RWPE1 (cell line): ENCODE data around the gene SPON1.

Source experiments
- CTCF ChIA-PET: fragments of 350-600 bp; sonication (Branson Sonifier 250); formaldehyde crosslinking; extraction: SDS; loops from one replicate; lab custom pipeline; 2021; lab: Yijun Ruan, JAX
- POLR2A ChIA-PET: fragments of 400-600 bp; formaldehyde crosslinking; extraction: SDS; loops from one replicate; lab custom pipeline; 2020; ENCODE audit warnings: antibody characterized with exemption; ENCODE audit not compliant: low non-redundant PET; lab: Yijun Ruan, JAX
- DNase-seq: peaks from one replicate; pipeline ENCODE4 v3.0.0; 2012; ENCODE audit warnings: low spot score
- H3K27ac ChIP-seq: fragments of 450-650 bp; 2 replicates; pipeline ENCODE4 v1.5.1; 2017
- TF ChIP-seq, protein P1 (sequence below): fragments of 450-650 bp; conservative IDR thresholded peaks from 2 replicates; pipeline ENCODE4 v1.5.1; 2017; ENCODE audit warnings: low read depth, mild to moderate bottlenecking

Gene SPON1

DNA sequence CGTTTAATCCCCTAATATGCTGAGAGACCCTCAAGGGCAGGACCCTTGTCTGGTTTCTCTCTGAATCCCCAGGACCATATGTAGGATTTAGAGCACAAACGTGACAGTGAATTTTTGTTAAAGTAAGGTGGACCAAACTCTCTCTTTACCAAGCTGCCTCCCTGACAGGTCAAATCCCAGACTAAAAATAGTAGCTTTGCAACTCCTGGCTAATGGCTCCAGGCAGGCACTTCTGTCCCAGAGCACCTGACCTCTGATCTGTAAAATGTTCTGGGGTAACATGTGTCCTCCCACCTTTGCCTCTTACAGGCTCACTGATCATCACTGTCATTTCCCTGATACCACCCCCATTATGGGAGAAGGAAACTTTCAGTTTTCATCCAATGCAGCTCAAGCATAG, 152.3 kb downstream of the SPON1 start:
- no peak for DNase-seq
- ChIA-PET CTCF (no interaction called here), POLR2A (no interaction called here)
- H3K27ac ChIP-seq = no peak overlapping the region
- TF ChIP-seq, protein P1, sequence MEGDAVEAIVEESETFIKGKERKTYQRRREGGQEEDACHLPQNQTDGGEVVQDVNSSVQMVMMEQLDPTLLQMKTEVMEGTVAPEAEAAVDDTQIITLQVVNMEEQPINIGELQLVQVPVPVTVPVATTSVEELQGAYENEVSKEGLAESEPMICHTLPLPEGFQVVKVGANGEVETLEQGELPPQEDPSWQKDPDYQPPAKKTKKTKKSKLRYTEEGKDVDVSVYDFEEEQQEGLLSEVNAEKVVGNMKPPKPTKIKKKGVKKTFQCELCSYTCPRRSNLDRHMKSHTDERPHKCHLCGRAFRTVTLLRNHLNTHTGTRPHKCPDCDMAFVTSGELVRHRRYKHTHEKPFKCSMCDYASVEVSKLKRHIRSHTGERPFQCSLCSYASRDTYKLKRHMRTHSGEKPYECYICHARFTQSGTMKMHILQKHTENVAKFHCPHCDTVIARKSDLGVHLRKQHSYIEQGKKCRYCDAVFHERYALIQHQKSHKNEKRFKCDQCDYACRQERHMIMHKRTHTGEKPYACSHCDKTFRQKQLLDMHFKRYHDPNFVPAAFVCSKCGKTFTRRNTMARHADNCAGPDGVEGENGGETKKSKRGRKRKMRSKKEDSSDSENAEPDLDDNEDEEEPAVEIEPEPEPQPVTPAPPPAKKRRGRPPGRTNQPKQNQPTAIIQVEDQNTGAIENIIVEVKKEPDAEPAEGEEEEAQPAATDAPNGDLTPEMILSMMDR = no peak

DNA sequence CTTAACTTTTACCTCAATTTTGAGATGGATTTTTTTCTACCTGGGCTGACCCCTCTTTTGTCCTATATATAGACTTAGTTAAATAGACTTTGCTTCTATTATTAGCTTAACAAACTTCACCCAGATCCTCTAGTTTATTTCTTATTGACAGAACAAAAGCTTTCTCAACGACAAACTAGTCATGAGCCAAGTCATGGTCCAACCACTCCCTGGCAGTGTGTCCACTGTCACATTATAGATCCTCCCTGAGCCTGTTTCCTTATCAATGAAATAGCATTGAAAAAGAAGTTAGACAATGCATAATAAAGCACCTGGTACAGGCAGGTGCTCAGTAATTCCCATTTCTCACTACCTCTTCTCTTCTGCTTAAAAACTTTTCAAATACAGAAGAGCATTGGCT, 155.1 kb downstream of the SPON1 start:
- ChIA-PET POLR2A (no interaction called here), CTCF (no interaction called here)
- DNase-seq = no peak
- TF ChIP-seq, protein P1 = no peak
- no peak overlapping the region for H3K27ac ChIP-seq

DNA sequence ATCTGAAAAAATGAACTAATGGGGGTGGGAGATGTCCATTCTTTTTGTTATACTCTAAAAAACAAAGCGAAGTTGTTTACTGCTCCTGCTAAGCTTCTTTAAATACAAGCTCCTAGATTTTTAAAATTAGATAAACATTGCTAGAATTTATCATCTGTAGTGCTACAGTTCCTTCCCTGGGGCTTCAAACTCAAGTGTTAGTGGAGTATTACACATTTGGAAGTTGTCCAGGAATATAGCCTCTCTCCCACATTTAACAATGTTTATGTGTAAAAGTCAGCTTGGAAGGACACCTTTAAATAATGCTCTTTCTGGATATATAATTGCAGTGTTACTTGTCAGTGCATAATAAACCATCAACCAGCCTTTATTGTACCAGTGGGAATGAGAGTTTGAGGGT, 155.5 kb downstream of the SPON1 start:
- no peak for DNase-seq
- H3K27ac ChIP-seq = no peak overlapping the region
- ChIA-PET POLR2A (no interaction called here), CTCF (no interaction called here)
- TF ChIP-seq, protein P1 = no peak

DNA sequence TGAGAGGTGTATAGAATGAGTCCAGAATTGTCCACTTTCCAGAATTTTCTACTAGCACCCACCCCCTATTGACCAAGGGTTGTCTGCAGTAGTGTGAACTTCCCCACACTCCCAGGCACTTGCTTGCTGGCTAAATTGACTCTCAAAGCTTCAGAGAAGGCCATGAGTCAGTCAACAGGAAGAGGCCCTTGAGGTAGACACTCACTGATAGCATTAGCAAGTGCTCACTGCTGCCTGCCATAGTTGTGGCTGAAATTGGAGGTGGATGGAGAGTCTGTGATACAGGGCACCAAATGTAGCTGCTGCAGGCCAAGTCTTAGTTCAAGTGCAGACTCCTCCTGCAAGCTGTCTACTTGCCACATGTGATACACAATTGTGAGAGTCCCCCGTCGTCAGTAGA, 156.8 kb downstream of the SPON1 start:
- H3K27ac ChIP-seq = no peak overlapping the region
- POLR2A ChIA-PET = no interaction called here
- TF ChIP-seq, protein P1 = no peak
- DNase-seq = no peak
- CTCF ChIA-PET = no interaction called here

DNA sequence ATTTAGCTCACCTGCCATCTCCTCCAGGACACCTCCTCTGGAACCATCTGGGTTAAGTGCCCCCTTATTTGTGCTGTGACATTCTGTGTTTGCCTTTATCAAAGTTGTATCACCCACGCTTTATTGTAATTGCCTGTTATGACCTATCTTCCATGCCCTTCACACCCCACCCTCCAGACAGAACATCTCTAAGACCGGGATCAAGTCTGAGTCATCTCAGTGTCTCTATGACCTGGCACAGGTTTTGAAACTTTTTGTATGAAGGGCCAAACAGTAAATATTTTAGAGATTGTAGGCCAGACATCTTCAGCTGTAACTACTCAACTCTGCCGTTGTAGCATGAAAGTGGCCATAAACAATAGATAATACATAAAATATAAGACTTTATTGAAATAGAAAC, 161.8 kb downstream of the SPON1 start:
- no peak overlapping the region for H3K27ac ChIP-seq
- TF ChIP-seq, protein P1 = no peak
- DNase-seq = no peak
- CTCF ChIA-PET = interaction anchor here (0.6 kb wide), 1 partner anchor 149 kb away, joined by 3 read pairs; no protein-coding TSS in a partner anchor
- POLR2A ChIA-PET = no interaction called here

DNA sequence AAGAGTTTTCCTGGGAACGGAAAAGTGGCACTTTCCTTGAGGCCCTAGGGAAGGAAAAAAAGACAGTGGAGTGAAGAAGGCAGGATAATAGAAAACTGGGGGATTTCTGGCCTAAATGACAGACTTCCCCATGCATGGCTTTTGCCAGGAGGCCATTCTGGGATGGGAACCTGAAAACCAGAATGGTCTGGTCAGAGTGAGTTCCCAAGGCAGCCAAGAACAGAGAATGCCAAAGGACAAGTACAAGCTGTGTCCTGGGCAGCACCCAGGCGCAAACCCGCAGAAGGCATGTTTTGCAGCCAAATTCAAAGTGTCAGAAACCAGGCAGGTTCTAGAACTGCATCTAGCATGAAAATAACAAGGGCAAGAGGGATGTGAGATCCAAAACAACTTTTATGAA, 162.4 kb downstream of the SPON1 start:
- TF ChIP-seq, protein P1 = no peak
- ChIA-PET CTCF (interaction anchor here (0.5 kb wide), 1 partner anchor 330 kb away, joined by 6 read pairs; no protein-coding TSS in a partner anchor), POLR2A (no interaction called here)
- DNase-seq = no peak
- no peak overlapping the region for H3K27ac ChIP-seq
